HG02970 (cell line): ENCODE data around the gene MALL.
"Not testable (repeated sequence)": the region's sequence is repeated elsewhere in the genome, so short reads cannot be mapped to it uniquely, and the experiment has no call there.

Experiments used
- ATAC-seq: cut with Tn5 transposase; IDR thresholded peaks from one replicate; pipeline ENCODE4 v1.9.1; 2021; ENCODE audit warnings: mild to moderate bottlenecking, moderate library complexity, moderate number of reproducible peaks; ENCODE audit not compliant: unreplicated experiment, low FRiP score

Gene MALL

GRCh38 chr2:110054521-110055407 lies 60.9 kb downstream of the MALL start:
- ATAC-seq: not testable (repeated sequence)

DNA sequence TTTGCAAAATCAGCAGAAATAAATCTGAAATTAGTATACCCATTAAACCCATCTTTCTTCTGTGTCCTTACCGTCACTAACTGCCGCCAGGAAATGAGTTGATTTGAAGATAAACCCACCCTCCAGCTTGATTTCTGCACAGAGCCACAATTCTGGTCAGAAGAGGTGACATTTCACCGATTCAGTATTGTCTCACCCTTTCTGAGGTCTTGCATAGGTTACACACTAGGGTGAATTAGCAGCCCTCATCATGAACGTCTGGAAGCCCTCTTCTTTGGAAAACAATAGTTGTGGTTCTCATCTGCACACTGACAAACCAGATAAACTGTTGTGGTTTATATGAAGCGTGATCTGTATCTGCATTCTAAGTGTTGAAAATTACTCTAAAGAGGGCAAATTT lies 61.9 kb downstream of the MALL start:
- not testable (repeated sequence) for ATAC-seq

DNA sequence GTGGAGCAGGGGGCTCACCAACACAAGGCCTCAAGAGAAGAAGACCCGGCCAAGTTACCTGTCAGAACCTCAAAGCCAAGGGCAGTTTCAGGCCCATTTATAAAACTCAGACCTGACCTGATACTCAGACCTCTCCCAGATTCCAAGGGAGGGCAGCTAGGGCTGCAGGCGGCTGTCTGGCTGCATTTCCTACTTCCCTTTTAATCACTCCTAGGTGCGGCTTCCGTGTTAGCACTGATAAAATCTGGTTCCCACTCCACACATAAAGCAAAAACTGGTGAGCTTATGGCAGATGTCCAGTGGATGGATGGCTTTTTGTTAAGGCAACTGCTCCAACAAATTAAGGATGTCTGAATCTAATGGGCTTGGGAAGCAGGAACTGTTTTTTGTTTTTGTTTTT lies 63.5 kb downstream of the MALL start:
- not testable (repeated sequence) for ATAC-seq

DNA sequence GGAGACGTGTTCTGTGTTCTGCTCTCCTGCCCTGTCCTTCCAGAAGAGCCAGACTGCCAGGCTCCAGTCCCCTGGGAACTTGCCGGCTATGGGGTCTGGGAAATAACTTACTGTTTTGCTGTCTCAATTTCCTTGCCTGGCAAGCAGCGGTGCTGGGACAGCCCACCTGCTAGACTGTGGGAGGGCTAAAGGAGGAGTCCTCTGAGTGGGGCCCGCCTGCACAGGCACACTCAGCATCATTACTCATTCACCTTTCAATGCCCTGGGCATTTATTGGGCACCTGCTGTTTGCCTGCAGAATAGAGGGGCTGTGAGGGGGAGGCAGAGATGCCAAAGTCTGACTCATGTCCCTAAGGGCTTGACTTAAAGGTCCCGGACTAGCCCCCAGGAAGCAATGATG lies 65.4 kb downstream of the MALL start:
- ATAC-seq: not testable (repeated sequence)

DNA sequence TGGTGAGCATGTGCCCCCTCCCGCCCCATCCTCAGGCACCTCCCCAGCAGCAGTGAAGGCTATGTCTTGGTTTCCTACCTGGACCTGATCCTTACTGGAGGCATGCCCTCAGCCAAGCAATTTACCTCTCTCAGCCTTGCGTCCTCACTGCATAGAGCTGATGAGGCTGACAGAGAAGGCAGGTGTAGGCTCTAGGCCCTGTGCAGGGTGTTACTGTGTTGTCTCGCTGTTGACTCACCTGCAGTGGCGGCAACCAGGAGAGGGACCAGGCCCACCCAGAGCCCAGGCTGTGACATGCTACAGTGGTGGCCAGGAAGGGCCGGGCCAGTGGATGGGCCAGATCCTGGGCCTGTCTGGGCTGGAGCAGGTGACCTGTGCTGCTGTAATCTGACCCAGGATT lies 65.9 kb downstream of the MALL start:
- not testable (repeated sequence) for ATAC-seq

DNA sequence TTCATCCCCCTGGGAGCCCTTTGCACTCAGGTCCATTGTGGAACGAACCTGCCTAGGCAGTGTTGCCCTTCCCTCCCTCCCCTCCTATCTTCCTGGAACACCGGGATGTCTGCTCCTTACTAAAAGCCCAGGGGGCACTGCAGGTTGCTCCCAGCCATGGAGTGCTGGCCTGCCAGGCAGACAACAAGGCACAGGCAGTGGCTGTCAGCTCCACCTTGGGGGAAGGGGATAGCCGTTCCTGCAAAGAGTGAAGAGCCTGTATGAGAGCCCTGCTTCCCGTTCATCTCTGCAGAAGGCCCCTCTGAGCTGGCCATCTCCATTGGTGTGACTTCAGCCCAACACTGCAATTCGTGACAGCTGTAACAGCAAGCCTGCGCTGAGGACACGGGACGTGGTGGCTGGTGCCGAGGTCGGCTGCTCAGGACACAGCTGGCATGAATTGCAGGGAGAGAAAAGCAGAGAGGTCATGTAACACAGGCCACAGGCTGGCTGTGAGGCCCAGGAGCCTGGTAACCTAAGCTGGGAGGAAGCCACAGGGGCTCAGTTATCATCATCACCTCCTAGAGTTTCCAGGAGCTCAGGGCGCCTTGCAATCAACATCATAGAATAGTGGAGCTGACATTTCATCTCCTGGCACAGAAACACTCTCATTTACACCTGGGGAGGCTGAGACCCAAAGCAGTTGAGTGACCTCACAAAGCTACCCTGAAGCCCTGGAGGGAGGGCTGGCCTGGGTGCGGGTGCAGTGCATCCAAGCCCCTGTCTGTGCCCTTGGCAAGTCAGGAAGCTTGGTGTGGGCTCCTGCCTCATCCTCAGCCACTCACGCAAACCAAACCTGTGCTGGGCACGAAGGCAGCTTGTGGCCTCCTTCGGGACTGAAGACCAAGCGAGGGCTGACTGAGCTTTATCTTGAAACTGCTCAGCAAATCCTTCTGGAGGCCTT lies 67.1 kb downstream of the MALL start:
- ATAC-seq: not testable (repeated sequence)

DNA sequence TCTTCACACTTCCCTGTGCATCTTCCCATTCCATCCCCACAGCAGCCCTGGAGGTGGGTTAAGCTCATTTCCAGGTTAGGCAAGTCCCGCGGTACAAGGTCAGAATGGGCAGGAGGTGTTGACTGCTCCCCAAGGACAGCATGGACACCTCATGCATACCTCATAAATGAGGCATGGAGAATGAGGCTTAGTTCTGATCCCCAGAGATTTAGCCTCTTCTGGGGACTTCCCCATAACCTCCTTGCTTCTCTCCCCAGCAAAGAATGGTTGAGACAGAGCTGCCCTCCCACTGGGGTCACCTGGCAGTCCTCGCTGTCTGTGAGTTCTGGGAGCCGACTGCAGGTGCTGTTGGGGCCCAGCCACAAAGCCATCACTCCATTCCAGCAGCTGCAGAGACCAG lies 68.4 kb downstream of the MALL start:
- not testable (repeated sequence) for ATAC-seq

- ATAC-seq: not testable (repeated sequence)
These were observed 73.5 kb downstream of the MALL start for GRCh38 chr2:110041941-110042660.

GRCh38 chr2:110037336-110037735 lies 78.3 kb downstream of the MALL start:
- not testable (repeated sequence) for ATAC-seq

- ATAC-seq: not testable (repeated sequence)
These were observed 80.2 kb downstream of the MALL start for GRCh38 chr2:110035384-110035783.

DNA sequence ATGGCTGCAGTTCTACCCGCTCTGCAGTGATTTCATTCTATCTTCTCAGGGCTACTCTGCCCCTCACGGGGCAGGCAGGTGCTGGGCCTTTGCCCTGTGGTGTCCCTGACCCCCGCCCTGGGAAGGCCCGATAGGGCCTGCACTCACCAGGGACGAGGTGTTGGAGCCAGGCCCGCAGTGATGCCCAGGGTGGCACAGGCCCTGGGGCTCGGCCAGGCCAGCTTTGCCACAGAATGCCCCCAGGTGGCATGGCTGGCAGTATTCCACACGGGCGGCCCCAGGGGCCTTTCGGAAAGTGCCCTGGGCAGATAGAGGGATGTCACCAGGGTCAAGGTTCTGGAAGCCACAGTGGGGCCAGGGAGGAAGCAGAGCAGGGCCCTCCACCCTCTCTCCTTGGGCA lies 80.7 kb downstream of the MALL start:
- not testable (repeated sequence) for ATAC-seq
